Stimulated activated CD4-positive, alpha-beta T cell treated with anti-CD3 and anti-CD28 coated beads, Interleukin-2, amount 100 ng/mL, for 48 hours (primary cell): ENCODE data around the gene HRH2.

ENCODE experiments used
- DNase-seq, 2 donors: peaks; one replicate each; pipeline ENCODE4 v3.0.0-alpha.2; 2020

The HRH2 gene

GRCh38 chr5:175693741-175694140 lies 35.9 kb downstream of the HRH2 start:
- DNase-seq = no peak

- DNase-seq = no peak
Measured at GRCh38 chr5:175694371-175695160, 36.7 kb downstream of the HRH2 start.

- no peak for DNase-seq
Measured at GRCh38 chr5:175695161-175696126, 37.6 kb downstream of the HRH2 start.

GRCh38 chr5:175696139-175696854 lies 38.4 kb downstream of the HRH2 start:
- peak; percentile 78 to 79 for DNase-seq

- no peak for DNase-seq
Measured at GRCh38 chr5:175696855-175697198, 39.0 kb downstream of the HRH2 start.

GRCh38 chr5:175697846-175698245 lies 40.0 kb downstream of the HRH2 start:
- no peak for DNase-seq

GRCh38 chr5:175698401-175699115 lies 40.7 kb downstream of the HRH2 start:
- DNase-seq = no peak

- no peak for DNase-seq
Measured at GRCh38 chr5:175700991-175701390, 43.1 kb downstream of the HRH2 start.

GRCh38 chr5:175701797-175702196 lies 43.9 kb downstream of the HRH2 start:
- no peak for DNase-seq

GRCh38 chr5:175706499-175706898 lies 48.6 kb downstream of the HRH2 start:
- no peak for DNase-seq

GRCh38 chr5:175707751-175708375 lies 50.0 kb downstream of the HRH2 start:
- no peak for DNase-seq

- no peak for DNase-seq
Measured at GRCh38 chr5:175709276-175709781, 51.5 kb downstream of the HRH2 start.

GRCh38 chr5:175710326-175710725 lies 52.5 kb downstream of the HRH2 start:
- DNase-seq = no peak

GRCh38 chr5:175711031-175711430 lies 53.2 kb downstream of the HRH2 start:
- DNase-seq = no peak

- no peak for DNase-seq
Measured at GRCh38 chr5:175711472-175712312, 53.8 kb downstream of the HRH2 start.

GRCh38 chr5:175712313-175712680 lies 54.4 kb downstream of the HRH2 start:
- DNase-seq = no peak

- no peak for DNase-seq
Measured at GRCh38 chr5:175712681-175713085, 54.8 kb downstream of the HRH2 start.

- no peak for DNase-seq
Measured at GRCh38 chr5:175713930-175714329, 56.1 kb downstream of the HRH2 start.

- DNase-seq = no peak
Measured at GRCh38 chr5:175714479-175715085, 56.7 kb downstream of the HRH2 start.
